Neutrophil (primary cell): ENCODE data around the gene COL4A6.

Experiments used
- H3K27ac ChIP-seq: fragments of 200-600 bp; sonication (generic); 2 replicates; pipeline ENCODE4 v1.5.1; 2016; ENCODE audit warnings: mild to moderate bottlenecking, moderate library complexity
- H3K27me3 ChIP-seq: fragments of 200-600 bp; sonication (generic); 2 replicates; pipeline ENCODE4 v1.6.0; 2016; ENCODE audit warnings: mild to moderate bottlenecking
- H3K36me3 ChIP-seq: fragments of 200-600 bp; sonication (generic); 2 replicates; pipeline ENCODE4 v1.5.1; 2017
- H3K4me1 ChIP-seq, 2 experiments: fragments of 200-600 bp in 1 of 2; sonication (generic) in 1 of 2; 1 replicate in 1 of 2; 2 replicates in 1 of 2; pipeline versions ENCODE4 v1.5.1 to v1.6.1; 2013 to 2016; ENCODE audit warnings: low read depth in 1 of 2, low read length in 1 of 2, mild to moderate bottlenecking in 1 of 2, moderate library complexity in 1 of 2; ENCODE audit not compliant: control insufficient read depth in 1 of 2, insufficient read depth in 1 of 2
- H3K4me3 ChIP-seq, 2 experiments: fragments of 200-600 bp in 1 of 2; sonication (generic) in 1 of 2; 1 replicate in 1 of 2; 2 replicates in 1 of 2; pipeline ENCODE4 v1.5.1; 2013 to 2016; ENCODE audit warnings: low read depth in 1 of 2, low read length in 1 of 2, mild to moderate bottlenecking in 1 of 2, moderate library complexity in 1 of 2
- H3K9me3 ChIP-seq: fragments of 200-600 bp; sonication (generic); 2 replicates; pipeline ENCODE4 v1.5.1; 2016
- TF ChIP-seq, protein P1 (sequence below): fragments of 200-600 bp; sonication (generic); IDR thresholded peaks from 2 replicates; pipeline ENCODE4 v1.5.1; 2016; ENCODE audit warnings: antibody characterized with exemption

Gene COL4A6

DNA sequence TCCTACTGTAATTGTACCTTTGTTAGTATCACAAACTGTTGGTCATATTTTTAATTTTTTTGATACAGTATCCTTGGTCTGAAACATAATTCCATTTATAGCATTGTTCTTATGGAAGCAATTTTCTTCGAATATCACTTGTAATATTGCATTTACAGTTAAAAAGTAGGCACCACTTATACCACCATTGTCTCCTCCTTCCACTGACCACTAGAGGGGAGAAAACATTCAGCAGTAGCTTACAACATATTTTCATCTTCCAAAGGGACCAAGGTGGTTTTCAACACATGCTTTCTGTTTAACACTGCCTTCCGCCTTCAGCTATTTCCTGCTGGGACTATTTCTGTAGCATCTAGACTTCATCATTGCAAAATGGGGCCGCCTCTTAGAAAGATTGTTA is 146.2 kb downstream of the COL4A6 start:
- Histone ChIP-seq H3K4me3 (no peak overlapping the region), H3K27me3 (no peaks in the 10 kb centered on the region), H3K36me3 (no peaks in the 10 kb centered on the region), H3K4me1 (no peaks in the 10 kb centered on the region), H3K9me3 (no peaks in the 10 kb centered on the region), H3K27ac (no peak overlapping the region)
- TF ChIP-seq, protein P1, sequence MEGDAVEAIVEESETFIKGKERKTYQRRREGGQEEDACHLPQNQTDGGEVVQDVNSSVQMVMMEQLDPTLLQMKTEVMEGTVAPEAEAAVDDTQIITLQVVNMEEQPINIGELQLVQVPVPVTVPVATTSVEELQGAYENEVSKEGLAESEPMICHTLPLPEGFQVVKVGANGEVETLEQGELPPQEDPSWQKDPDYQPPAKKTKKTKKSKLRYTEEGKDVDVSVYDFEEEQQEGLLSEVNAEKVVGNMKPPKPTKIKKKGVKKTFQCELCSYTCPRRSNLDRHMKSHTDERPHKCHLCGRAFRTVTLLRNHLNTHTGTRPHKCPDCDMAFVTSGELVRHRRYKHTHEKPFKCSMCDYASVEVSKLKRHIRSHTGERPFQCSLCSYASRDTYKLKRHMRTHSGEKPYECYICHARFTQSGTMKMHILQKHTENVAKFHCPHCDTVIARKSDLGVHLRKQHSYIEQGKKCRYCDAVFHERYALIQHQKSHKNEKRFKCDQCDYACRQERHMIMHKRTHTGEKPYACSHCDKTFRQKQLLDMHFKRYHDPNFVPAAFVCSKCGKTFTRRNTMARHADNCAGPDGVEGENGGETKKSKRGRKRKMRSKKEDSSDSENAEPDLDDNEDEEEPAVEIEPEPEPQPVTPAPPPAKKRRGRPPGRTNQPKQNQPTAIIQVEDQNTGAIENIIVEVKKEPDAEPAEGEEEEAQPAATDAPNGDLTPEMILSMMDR, result no peak

DNA sequence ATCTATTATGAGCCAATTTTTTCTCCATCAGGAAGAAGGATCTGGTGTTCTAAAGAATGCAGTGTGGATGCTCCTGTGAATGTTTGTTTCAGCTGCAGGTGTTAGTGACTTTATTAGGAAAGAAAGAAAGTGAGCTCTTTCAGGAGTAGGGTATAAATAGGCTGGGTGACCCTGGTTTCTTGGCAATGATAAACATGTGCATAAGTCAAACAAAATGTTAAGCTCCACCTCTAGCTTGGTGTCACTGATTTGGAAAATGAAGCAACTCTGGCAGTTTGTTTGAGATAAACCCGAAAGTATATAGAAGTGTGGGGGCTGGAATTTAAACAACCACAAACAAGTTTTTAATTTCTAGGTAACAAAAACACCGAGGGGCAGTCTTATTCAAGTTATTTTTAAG is 152.3 kb downstream of the COL4A6 start:
- TF ChIP-seq, protein P1, result no peak
- no peaks in the 10 kb centered on the region for H3K9me3 ChIP-seq

DNA sequence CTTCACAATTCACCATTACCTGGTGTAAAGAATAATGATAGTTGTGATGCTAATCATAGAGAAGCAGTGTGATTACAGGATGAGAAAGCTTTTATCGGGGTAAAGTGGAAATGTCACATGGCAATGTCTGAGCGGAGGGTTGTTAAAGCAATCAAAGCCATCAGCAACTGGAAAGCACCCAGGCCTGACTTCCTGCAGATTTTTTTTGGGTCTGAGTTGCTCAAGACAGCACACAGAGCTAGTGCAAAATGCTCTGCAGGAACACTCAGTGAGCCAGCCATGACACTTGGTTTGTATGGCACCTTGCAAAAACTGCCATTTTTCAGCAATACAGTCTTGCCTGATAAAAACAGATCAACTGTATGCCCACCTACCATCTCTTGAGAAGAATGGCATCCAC is 152.9 kb downstream of the COL4A6 start:
- no peaks in the 10 kb centered on the region for H3K36me3 ChIP-seq
- no peaks in the 10 kb centered on the region for H3K4me1 ChIP-seq
- H3K4me3 ChIP-seq, result no peak overlapping the region
- peaks cover 24% of the 10 kb centered on the region for H3K27me3 ChIP-seq
- no peak overlapping the region for H3K27ac ChIP-seq
- TF ChIP-seq, protein P1, result no peak
- no peaks in the 10 kb centered on the region for H3K9me3 ChIP-seq

More for the DNA sequence above, 152.3 kb downstream of the COL4A6 start:
- Histone ChIP-seq H3K36me3 (no peaks in the 10 kb centered on the region), H3K4me3 (no peak overlapping the region), H3K27ac (no peak overlapping the region), H3K27me3 (peaks cover 24% of the 10 kb centered on the region), H3K4me1 (no peaks in the 10 kb centered on the region)

DNA sequence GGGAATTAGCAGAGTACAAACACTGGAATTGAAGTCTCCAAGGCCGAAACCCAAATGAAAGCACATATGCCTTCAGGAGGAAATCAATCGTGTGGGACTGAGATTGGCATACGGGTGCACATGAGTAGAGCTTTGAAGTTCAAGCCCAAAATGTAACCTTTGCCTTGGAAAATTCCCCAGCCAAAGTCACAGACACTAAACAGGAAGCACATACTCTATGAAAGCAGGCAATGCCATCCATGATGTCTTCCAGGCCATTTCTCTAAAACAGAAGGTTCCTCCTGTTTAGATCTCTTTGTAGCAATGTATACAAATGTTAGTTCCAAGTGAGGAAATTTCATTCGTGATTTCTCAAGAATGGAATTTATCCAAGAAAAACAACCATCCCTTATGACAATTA is 162.5 kb downstream of the COL4A6 start:
- H3K9me3 ChIP-seq, result no peaks in the 10 kb centered on the region
- TF ChIP-seq, protein P1, result no peak
- no peaks in the 10 kb centered on the region for H3K36me3 ChIP-seq
- no peak overlapping the region for H3K4me3 ChIP-seq
- no peaks in the 10 kb centered on the region for H3K27me3 ChIP-seq
- no peak overlapping the region for H3K27ac ChIP-seq
- H3K4me1 ChIP-seq, result no peaks in the 10 kb centered on the region

DNA sequence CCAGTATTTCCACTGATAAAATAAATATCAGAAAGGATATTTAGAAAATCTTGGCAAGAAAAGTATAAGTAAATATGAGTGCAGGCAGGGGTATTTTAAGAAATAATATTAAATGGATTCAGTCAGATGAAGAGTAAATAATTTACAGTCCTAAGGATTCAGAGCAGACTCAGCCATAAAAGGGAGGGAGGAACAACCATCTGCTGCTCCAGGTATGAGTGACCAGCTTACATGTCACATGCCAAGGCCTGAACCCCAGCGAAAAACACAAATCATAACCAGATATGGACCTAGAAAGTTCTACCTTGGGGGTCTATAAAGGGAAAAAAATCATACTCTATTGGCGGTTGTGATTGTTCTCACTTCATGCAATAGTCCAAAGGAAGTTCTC is 166.8 kb downstream of the COL4A6 start:
- TF ChIP-seq, protein P1, result no peak
- no peak overlapping the region for H3K27ac ChIP-seq
- H3K4me3 ChIP-seq, result no peak overlapping the region
- no peaks in the 10 kb centered on the region for H3K9me3 ChIP-seq
- H3K27me3 ChIP-seq, result no peaks in the 10 kb centered on the region
- H3K4me1 ChIP-seq, result no peaks in the 10 kb centered on the region
- H3K36me3 ChIP-seq, result no peaks in the 10 kb centered on the region
